Measurements from ENCODE around the gene GRAMD1A.

Gene GRAMD1A

DNA sequence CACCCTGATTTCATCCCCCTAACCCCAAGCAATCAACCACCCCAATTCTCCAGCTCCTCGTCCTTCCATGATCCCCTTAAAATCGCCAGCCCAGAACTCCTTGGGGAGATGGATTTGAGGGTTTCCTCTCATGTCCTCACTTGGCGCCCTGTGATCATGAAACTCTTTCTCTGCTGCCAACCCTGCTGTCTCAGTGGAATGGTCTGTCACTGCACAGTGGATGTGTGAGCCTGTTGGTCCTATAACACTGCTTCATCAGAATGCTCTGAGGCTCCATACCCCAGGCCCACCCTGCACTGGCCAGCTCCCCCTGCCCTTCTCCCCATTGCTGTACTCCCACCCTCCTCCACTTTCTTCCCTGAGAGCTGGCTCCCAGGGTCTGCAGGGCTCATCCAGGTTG, 23.5 kb upstream of the GRAMD1A start:
- H3K79me1 ChIP-seq (ENCODE audit: low read depth, low read length): no peaks in the 10 kb centered on the region
- H3K9ac ChIP-seq (ENCODE audit: low read depth, low read length, poor library complexity): no peak overlapping the region
- no peak overlapping the region for H3K23ac ChIP-seq (ENCODE audit: low read depth, low read length, poor library complexity)
- H3K4me1 ChIP-seq (ENCODE audit: control insufficient read depth in 2 of 2, insufficient read depth in 1 of 2, low read depth in 1 of 2, low read length in 2 of 2): peaks cover 0 to 2% of the 10 kb centered on the region in 2 donors
- no peak overlapping the region for H3K18ac ChIP-seq (ENCODE audit: low read length)
- H3K4ac ChIP-seq (ENCODE audit: low read length): no peak overlapping the region
- no peak overlapping the region for H2BK15ac ChIP-seq (ENCODE audit: low read length)
- H4K8ac ChIP-seq (ENCODE audit: low read depth, low read length): no peak overlapping the region
- H2AFZ ChIP-seq (ENCODE audit: low read length): no peak overlapping the region
- no peak for DNase-seq (ENCODE audit: low spot score)
- no peak overlapping the region for H3K4me2 ChIP-seq (ENCODE audit: insufficient read depth, low read length, poor library complexity, severe bottlenecking)
- H3K36me3 ChIP-seq (replicated peaks in 1 of 2; ENCODE audit: control insufficient read depth in 2 of 2, insufficient read depth in 2 of 2, low read length in 2 of 2): no peaks in the 10 kb centered on the region
- H4K91ac ChIP-seq (ENCODE audit: low read depth, low read length, poor library complexity): no peak overlapping the region
- no peak overlapping the region for H2BK5ac ChIP-seq (ENCODE audit: low read length)
- no peak overlapping the region for H3K27ac ChIP-seq (replicated peaks; ENCODE audit: low read length)
- H2BK12ac ChIP-seq (ENCODE audit: low read length): no peak overlapping the region
- no peaks in the 10 kb centered on the region for H3K27me3 ChIP-seq (ENCODE audit: control insufficient read depth in 3 of 3, insufficient read depth in 3 of 3, low read depth in 1 of 3, low read length in 3 of 3)
- no peak overlapping the region for H2AK5ac ChIP-seq (ENCODE audit: low read depth, low read length)
- H3K14ac ChIP-seq (ENCODE audit: low read length): no peak overlapping the region
- H3K4me3 ChIP-seq (ENCODE audit: low read length in 2 of 2): peak overlapping the region in 1 of 2 donors; percentile 52
- WGBS, 2 donors (ENCODE audit: extremely low coverage in 2 of 2, insufficient read length in 2 of 2, insufficient replicate concordance in 1 of 2): no CpG with 5 or more reads among the region's 3 CpGs
- no peak overlapping the region for H2BK120ac ChIP-seq (ENCODE audit: low read depth, low read length)
- H3K9me3 ChIP-seq (replicated peaks in 1 of 2; ENCODE audit: control insufficient read depth in 2 of 2, insufficient read depth in 1 of 2, low read depth in 1 of 2, low read length in 2 of 2): peaks cover 5 to 8% of the 10 kb centered on the region in 2 donors

DNA sequence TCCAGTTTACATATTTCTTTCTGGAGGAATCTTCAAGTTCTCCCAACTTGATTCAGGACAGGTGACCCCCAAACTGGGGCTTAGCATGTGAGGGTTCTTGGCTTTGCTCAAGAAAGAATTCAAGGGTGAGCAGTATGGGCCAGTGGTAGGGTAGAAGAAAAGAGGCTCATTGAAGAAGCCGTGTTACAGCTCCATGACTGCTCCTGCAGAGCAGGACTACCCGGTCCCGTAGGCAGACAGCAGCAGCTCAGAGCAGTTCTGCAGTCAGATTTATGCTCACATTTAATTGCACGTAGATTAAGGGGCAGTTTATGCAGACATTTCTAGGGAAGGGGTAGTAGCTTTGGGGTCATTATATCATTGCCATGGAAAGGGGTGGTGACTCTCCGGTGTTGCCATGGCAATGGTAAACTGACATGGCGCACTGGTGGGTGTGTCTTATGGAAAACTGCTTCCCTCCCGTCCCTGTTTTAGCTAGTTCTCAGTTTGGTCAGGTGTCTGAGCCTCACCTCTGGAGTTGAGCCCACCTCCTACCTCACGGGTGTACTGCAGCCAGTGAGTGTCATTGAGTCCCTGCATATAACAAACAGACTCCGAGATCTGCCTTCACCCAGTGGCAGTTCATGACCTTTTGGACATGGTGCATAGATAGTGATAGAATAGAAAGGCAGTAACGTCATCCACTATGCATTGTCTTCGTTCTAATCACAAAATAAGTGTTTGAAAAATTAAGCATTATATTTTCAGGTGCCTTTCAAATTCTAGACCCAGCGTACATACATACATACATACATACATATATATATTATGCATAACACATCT, 20.1 kb upstream of the GRAMD1A start:
- Histone ChIP-seq H4K8ac (ENCODE audit: low read depth, low read length) (no peak overlapping the region), H3K36me3 (replicated peaks in 1 of 2; ENCODE audit: control insufficient read depth in 2 of 2, insufficient read depth in 2 of 2, low read length in 2 of 2) (no peaks in the 10 kb centered on the region), H3K27ac (replicated peaks; ENCODE audit: low read length) (no peak overlapping the region), H3K9me3 (replicated peaks in 1 of 2; ENCODE audit: control insufficient read depth in 2 of 2, insufficient read depth in 1 of 2, low read depth in 1 of 2, low read length in 2 of 2) (peaks cover 5 to 12% of the 10 kb centered on the region in 2 donors), H2BK15ac (ENCODE audit: low read length) (no peak overlapping the region), H3K4ac (ENCODE audit: low read length) (no peak overlapping the region), H3K4me2 (ENCODE audit: insufficient read depth, low read length, poor library complexity, severe bottlenecking) (no peak overlapping the region), H3K79me1 (ENCODE audit: low read depth, low read length) (no peaks in the 10 kb centered on the region), H2BK5ac (ENCODE audit: low read length) (no peak overlapping the region), H2AK5ac (ENCODE audit: low read depth, low read length) (no peak overlapping the region), H3K14ac (ENCODE audit: low read length) (no peak overlapping the region), H3K9ac (ENCODE audit: low read depth, low read length, poor library complexity) (no peak overlapping the region), H2BK12ac (ENCODE audit: low read length) (no peak overlapping the region), H3K18ac (ENCODE audit: low read length) (no peak overlapping the region), H3K4me3 (ENCODE audit: low read length in 2 of 2) (no peak overlapping the region), H3K23ac (ENCODE audit: low read depth, low read length, poor library complexity) (no peak overlapping the region), H2AFZ (ENCODE audit: low read length) (no peak overlapping the region), H3K4me1 (ENCODE audit: control insufficient read depth in 2 of 2, insufficient read depth in 1 of 2, low read depth in 1 of 2, low read length in 2 of 2) (no peaks in the 10 kb centered on the region), H4K91ac (ENCODE audit: low read depth, low read length, poor library complexity) (no peak overlapping the region), H2BK120ac (ENCODE audit: low read depth, low read length) (no peak overlapping the region), H3K27me3 (ENCODE audit: control insufficient read depth in 3 of 3, insufficient read depth in 3 of 3, low read depth in 1 of 3, low read length in 3 of 3) (no peaks in the 10 kb centered on the region)
- no peak for DNase-seq (ENCODE audit: low spot score)
- WGBS, 2 donors (ENCODE audit: extremely low coverage in 2 of 2, insufficient read length in 2 of 2, insufficient replicate concordance in 1 of 2): no CpG with 5 or more reads among the region's 12 CpGs

DNA sequence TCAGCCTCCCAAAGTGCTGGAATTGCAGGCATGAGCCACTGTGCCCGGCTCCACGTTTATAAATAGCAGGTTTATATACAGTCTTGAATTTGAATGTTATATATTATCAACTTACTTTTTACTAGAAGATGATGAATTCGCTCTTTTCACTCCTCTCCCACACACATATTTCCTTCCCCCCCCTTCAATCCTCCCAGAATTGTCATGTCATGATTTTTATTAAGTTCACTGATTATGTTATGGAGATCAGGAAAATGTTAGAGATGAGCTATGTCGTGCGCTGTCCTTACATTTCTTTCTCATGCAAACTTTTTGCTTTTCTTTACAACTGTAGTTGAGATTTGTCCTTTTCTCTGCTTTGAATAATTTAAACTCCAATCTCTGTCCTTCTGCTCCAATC, 17.8 kb upstream of the GRAMD1A start:
- Histone ChIP-seq H3K27ac (replicated peaks; ENCODE audit: low read length) (no peak overlapping the region), H2AFZ (ENCODE audit: low read length) (no peak overlapping the region), H3K9ac (ENCODE audit: low read depth, low read length, poor library complexity) (no peak overlapping the region), H3K4ac (ENCODE audit: low read length) (no peak overlapping the region), H3K18ac (ENCODE audit: low read length) (no peak overlapping the region), H3K9me3 (replicated peaks in 1 of 2; ENCODE audit: control insufficient read depth in 2 of 2, insufficient read depth in 1 of 2, low read depth in 1 of 2, low read length in 2 of 2) (peaks cover 2 to 3% of the 10 kb centered on the region in 2 donors), H3K79me1 (ENCODE audit: low read depth, low read length) (no peaks in the 10 kb centered on the region), H3K4me1 (ENCODE audit: control insufficient read depth in 2 of 2, insufficient read depth in 1 of 2, low read depth in 1 of 2, low read length in 2 of 2) (peaks cover 0 to 5% of the 10 kb centered on the region in 2 donors), H3K36me3 (replicated peaks in 1 of 2; ENCODE audit: control insufficient read depth in 2 of 2, insufficient read depth in 2 of 2, low read length in 2 of 2) (no peaks in the 10 kb centered on the region), H3K23ac (ENCODE audit: low read depth, low read length, poor library complexity) (no peak overlapping the region), H2BK5ac (ENCODE audit: low read length) (no peak overlapping the region), H3K27me3 (ENCODE audit: control insufficient read depth in 3 of 3, insufficient read depth in 3 of 3, low read depth in 1 of 3, low read length in 3 of 3) (no peaks in the 10 kb centered on the region), H4K91ac (ENCODE audit: low read depth, low read length, poor library complexity) (no peak overlapping the region), H3K4me2 (ENCODE audit: insufficient read depth, low read length, poor library complexity, severe bottlenecking) (no peak overlapping the region), H2BK12ac (ENCODE audit: low read length) (no peak overlapping the region), H2AK5ac (ENCODE audit: low read depth, low read length) (no peak overlapping the region), H3K14ac (ENCODE audit: low read length) (no peak overlapping the region), H2BK120ac (ENCODE audit: low read depth, low read length) (no peak overlapping the region), H4K8ac (ENCODE audit: low read depth, low read length) (no peak overlapping the region), H2BK15ac (ENCODE audit: low read length) (no peak overlapping the region), H3K4me3 (ENCODE audit: low read length in 2 of 2) (no peak overlapping the region)
- WGBS, 2 donors (ENCODE audit: extremely low coverage in 2 of 2, insufficient read length in 2 of 2, insufficient replicate concordance in 1 of 2): no CpG with 5 or more reads among the region's 5 CpGs
- DNase-seq (ENCODE audit: low spot score): no peak

DNA sequence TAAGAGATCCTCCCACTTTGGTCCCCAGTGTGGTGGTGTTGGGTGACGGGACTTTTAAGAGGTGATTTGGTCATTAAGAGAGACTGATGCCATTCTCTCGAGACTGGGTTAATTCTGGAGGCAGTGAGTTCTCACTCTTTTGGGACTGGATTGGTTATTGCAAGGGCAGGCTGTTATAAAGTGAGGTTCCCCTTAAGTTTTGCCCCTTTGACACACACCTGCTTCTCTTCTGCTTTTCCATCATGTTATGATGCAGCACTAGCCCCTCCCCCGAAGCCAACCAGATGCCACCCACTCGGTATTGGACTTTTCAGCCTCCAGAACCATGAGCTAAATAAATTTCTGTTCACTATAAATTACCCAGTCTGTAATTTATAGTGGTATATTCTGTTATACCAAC, 16.3 kb upstream of the GRAMD1A start:
- no peak for DNase-seq (ENCODE audit: low spot score)
- H3K4me3 ChIP-seq (ENCODE audit: low read length in 2 of 2): no peak overlapping the region
- H2BK15ac ChIP-seq (ENCODE audit: low read length): no peak overlapping the region
- H2BK5ac ChIP-seq (ENCODE audit: low read length): no peak overlapping the region
- H2AK5ac ChIP-seq (ENCODE audit: low read depth, low read length): no peak overlapping the region
- H3K4me1 ChIP-seq (ENCODE audit: control insufficient read depth in 2 of 2, insufficient read depth in 1 of 2, low read depth in 1 of 2, low read length in 2 of 2): peaks cover 0 to 5% of the 10 kb centered on the region in 2 donors
- H3K23ac ChIP-seq (ENCODE audit: low read depth, low read length, poor library complexity): no peak overlapping the region
- no peak overlapping the region for H3K27ac ChIP-seq (replicated peaks; ENCODE audit: low read length)
- peaks cover 2 to 3% of the 10 kb centered on the region in 2 donors for H3K9me3 ChIP-seq (replicated peaks in 1 of 2; ENCODE audit: control insufficient read depth in 2 of 2, insufficient read depth in 1 of 2, low read depth in 1 of 2, low read length in 2 of 2)
- WGBS, 2 donors (ENCODE audit: extremely low coverage in 2 of 2, insufficient read length in 2 of 2, insufficient replicate concordance in 1 of 2): no CpG with 5 or more reads among the region's 4 CpGs
- H3K4me2 ChIP-seq (ENCODE audit: insufficient read depth, low read length, poor library complexity, severe bottlenecking): no peak overlapping the region
- no peak overlapping the region for H3K14ac ChIP-seq (ENCODE audit: low read length)
- H3K4ac ChIP-seq (ENCODE audit: low read length): no peak overlapping the region
- H3K18ac ChIP-seq (ENCODE audit: low read length): no peak overlapping the region
- H2BK120ac ChIP-seq (ENCODE audit: low read depth, low read length): no peak overlapping the region
- H3K36me3 ChIP-seq (replicated peaks in 1 of 2; ENCODE audit: control insufficient read depth in 2 of 2, insufficient read depth in 2 of 2, low read length in 2 of 2): no peaks in the 10 kb centered on the region
- no peak overlapping the region for H2AFZ ChIP-seq (ENCODE audit: low read length)
- no peak overlapping the region for H2BK12ac ChIP-seq (ENCODE audit: low read length)
- no peak overlapping the region for H3K9ac ChIP-seq (ENCODE audit: low read depth, low read length, poor library complexity)
- H4K91ac ChIP-seq (ENCODE audit: low read depth, low read length, poor library complexity): no peak overlapping the region
- H3K27me3 ChIP-seq (ENCODE audit: control insufficient read depth in 3 of 3, insufficient read depth in 3 of 3, low read depth in 1 of 3, low read length in 3 of 3): no peaks in the 10 kb centered on the region
- no peak overlapping the region for H4K8ac ChIP-seq (ENCODE audit: low read depth, low read length)
- H3K79me1 ChIP-seq (ENCODE audit: low read depth, low read length): no peaks in the 10 kb centered on the region

All from neuronal stem cell (in vitro differentiated cells).